ENCODE results near the gene MAD1L1. TPM values are rescaled to one million over a fixed set of nuclear protein-coding genes. Genes with fewer than 3 reads are reported as not detected.

Gene MAD1L1
- total and polyA plus RNA-seq, 3 donors from 2014 or later, result 63.1 to 149 (median 94.6) TPM

GRCh38 chr7:2029936-2030335, 202.8 kb downstream of the MAD1L1 start:
- no peak for TF ChIP-seq CTCF (IDR thresholded peaks at IDR 0.05)
- no peak for TF ChIP-seq POLR2A (IDR thresholded peaks at IDR 0.05)
- Histone ChIP-seq H3K27me3 (no peaks in the 10 kb centered on the region), H3K36me3 (ENCODE audit: low read depth, missing control alignments) (no peaks in the 10 kb centered on the region), H3K4me3 (no peak overlapping the region), H3K27ac (no peak overlapping the region), H3K9me3 (no peaks in the 10 kb centered on the region), H3K4me1 (peaks cover 6% of the 10 kb centered on the region)
- no peak for DNase-seq
- intact Hi-C loops (cut with DNase I; ENCODE audit: low total_unique reads), result no loop called here
- 93 to 96% methylated on average over 9 to 15 of the region's 15 CpGs for WGBS, 2 donors

DNA sequence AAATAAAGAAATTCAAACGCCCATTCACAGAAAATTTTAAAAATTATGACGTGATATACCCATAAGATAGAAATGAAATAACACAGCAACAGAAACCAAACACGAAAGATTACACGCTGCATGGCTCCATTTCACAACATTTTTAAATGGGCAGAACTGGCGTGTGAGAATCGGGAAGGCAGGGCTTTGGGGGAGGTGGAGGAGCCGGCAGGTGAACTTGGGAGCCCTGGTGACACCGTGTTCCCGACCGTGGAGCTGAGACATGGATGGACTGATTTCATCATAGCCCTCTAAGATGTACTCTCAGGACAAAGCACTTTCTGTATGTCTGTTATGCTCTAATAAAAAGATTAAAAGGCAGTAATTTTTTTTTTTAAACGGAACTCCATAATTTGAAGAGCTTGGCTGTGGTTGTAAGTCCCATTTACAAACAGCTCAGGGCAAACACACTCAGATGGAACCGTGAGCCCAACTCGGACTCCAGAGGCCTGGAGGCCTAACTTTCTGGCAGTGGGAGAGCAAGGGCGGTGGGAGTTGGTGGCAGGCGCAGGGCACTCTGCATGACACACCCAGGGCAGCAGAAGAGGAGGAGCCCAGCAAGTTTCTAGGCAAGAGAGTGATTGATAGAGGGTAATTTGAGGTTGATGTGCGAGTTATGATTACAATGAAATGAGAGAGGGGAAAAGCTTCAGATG, 203.4 kb downstream of the MAD1L1 start:
- TF ChIP-seq CTCF (IDR thresholded peaks at IDR 0.05), result no peak
- no peak for TF ChIP-seq POLR2A (IDR thresholded peaks at IDR 0.05)
- WGBS, 2 donors, result 96 to 97% methylated on average over 16 of the region's 16 CpGs
- Histone ChIP-seq H3K36me3 (ENCODE audit: low read depth, missing control alignments) (no peaks in the 10 kb centered on the region), H3K4me3 (no peak overlapping the region), H3K4me1 (no peaks in the 10 kb centered on the region), H3K27me3 (no peaks in the 10 kb centered on the region), H3K9me3 (no peaks in the 10 kb centered on the region), H3K27ac (no peak overlapping the region)
- no peak for DNase-seq
- intact Hi-C loops (cut with DNase I; ENCODE audit: low total_unique reads), result no loop called here

DNA sequence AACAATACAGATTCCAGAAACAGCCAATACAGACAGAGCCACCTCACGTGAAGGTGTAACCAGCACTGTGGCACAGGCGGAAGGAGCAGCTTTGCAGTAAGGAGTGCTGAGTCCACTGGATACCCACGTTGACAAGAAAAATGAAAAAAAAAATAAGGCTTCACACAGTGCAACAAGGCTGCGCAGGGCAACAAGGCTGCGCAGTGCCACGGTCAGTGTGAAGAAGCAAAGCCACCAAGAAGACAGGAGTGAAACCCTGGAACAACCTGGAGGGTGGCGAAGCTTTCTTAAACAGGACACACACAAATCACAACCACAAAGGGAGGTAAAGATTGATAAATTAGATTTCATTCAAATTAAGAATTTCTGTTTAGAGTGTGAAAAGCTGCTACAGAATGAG, 204.0 kb downstream of the MAD1L1 start:
- TF ChIP-seq CTCF (IDR thresholded peaks at IDR 0.05) (no peak), POLR2A (IDR thresholded peaks at IDR 0.05) (no peak)
- WGBS, 2 donors, result 96 to 97% methylated on average over 7 of the region's 7 CpGs
- no peaks in the 10 kb centered on the region for H3K36me3 ChIP-seq (ENCODE audit: low read depth, missing control alignments)
- no peaks in the 10 kb centered on the region for H3K4me1 ChIP-seq
- no peak for DNase-seq
- intact Hi-C loops (cut with DNase I; ENCODE audit: low total_unique reads), result no loop called here
- no peaks in the 10 kb centered on the region for H3K27me3 ChIP-seq
- no peaks in the 10 kb centered on the region for H3K9me3 ChIP-seq
- H3K4me3 ChIP-seq, result no peak overlapping the region
- no peak overlapping the region for H3K27ac ChIP-seq

DNA sequence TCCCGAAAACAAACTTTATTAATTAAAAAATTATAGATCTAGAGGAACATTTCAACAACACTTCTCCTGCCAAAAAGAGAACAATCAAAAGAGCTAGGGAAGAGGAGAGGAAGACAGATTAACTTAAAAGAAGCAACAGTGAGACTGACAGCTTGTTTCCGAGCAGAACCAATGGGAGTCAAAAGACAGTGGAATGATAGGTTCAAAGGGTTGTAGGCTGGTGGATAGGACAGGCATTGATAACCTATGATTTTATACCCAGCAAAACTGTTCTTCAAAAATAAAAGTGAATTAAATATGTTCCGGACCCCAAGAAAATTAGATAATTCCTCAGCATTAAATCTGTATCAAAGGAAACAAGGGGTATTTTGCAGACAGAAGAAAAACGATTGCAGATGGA, 207.6 kb downstream of the MAD1L1 start:
- intact Hi-C loops (cut with DNase I; ENCODE audit: low total_unique reads), result no loop called here
- Histone ChIP-seq H3K9me3 (no peaks in the 10 kb centered on the region), H3K4me3 (no peak overlapping the region), H3K27me3 (no peaks in the 10 kb centered on the region), H3K36me3 (ENCODE audit: low read depth, missing control alignments) (no peaks in the 10 kb centered on the region), H3K4me1 (no peaks in the 10 kb centered on the region), H3K27ac (no peak overlapping the region)
- TF ChIP-seq POLR2A (IDR thresholded peaks at IDR 0.05) (no peak), CTCF (IDR thresholded peaks at IDR 0.05) (no peak)
- no peak for DNase-seq
- 96 to 97% methylated on average over 4 of the region's 4 CpGs for WGBS, 2 donors

DNA sequence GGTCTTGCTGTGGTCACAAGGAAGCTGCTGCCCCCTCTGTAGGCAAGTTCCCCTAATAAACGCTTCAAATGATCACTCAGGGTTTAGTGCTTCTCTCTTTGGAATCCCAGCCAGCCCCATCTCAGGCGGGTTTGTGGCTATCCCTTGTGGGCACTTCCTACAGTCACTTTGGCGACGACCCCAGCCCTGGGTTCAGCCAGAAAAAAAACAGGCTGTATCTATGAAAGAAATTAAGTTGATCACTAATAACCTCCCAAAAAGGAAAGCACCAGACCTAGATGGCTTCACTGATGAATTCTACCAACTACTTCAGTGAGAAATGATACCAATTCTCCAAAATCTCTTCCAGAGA, 208.2 kb downstream of the MAD1L1 start:
- WGBS, 2 donors, result 83 to 95% methylated on average over 4 of the region's 4 CpGs
- TF ChIP-seq POLR2A (IDR thresholded peaks at IDR 0.05) (no peak), CTCF (IDR thresholded peaks at IDR 0.05) (no peak)
- H3K36me3 ChIP-seq (ENCODE audit: low read depth, missing control alignments), result no peaks in the 10 kb centered on the region
- no peak overlapping the region for H3K27ac ChIP-seq
- no peaks in the 10 kb centered on the region for H3K27me3 ChIP-seq
- DNase-seq, result no peak
- no peak overlapping the region for H3K4me3 ChIP-seq
- no peaks in the 10 kb centered on the region for H3K4me1 ChIP-seq
- intact Hi-C loops (cut with DNase I; ENCODE audit: low total_unique reads), result no loop called here
- no peaks in the 10 kb centered on the region for H3K9me3 ChIP-seq
